WERI-Rb-1 (cell line): ENCODE data around the gene RXRB.
A peak's percentile ranks its signal among the peaks of the same experiment; 100 is the strongest.

ENCODE experiments used
- DNase-seq: peaks from one replicate; pipeline ENCODE4 v3.0.0-alpha.2; 2020
- H3K27ac ChIP-seq: fragments of 250-450 bp; sonication (Bioruptor Pico); 2 replicates; pipeline ENCODE4 v1.5.1; 2020; ENCODE audit warnings: mild to moderate bottlenecking, moderate library complexity
- H3K27me3 ChIP-seq: fragments of 250-450 bp; sonication (Bioruptor Pico); 2 replicates; pipeline ENCODE4 v1.5.1; 2021; ENCODE audit warnings: mild to moderate bottlenecking, low read depth, moderate library complexity; ENCODE audit not compliant: insufficient read depth, severe bottlenecking
- H3K36me3 ChIP-seq: fragments of 250-450 bp; sonication (Bioruptor Pico); 2 replicates; pipeline ENCODE4 v1.5.1; 2020; ENCODE audit warnings: mild to moderate bottlenecking, moderate library complexity
- H3K4me3 ChIP-seq: 2 replicates; pipeline ENCODE4 v1.5.1; 2011; ENCODE audit warnings: low read depth, mild to moderate bottlenecking, control low read depth, low read length
- H3K9me3 ChIP-seq: fragments of 250-450 bp; sonication (Bioruptor Pico); 2 replicates; pipeline ENCODE4 v1.5.1; 2021; ENCODE audit warnings: mild to moderate bottlenecking, moderate library complexity; ENCODE audit not compliant: severe bottlenecking
- TF ChIP-seq, protein P1 (sequence below): IDR thresholded peaks from 2 replicates; pipeline ENCODE4 v1.5.1; 2011; ENCODE audit warnings: low read depth, mild to moderate bottlenecking, control low read depth, inconsistent platforms, low read length

RXRB gene

GRCh38 chr6:33177552-33178446 lies 22.7 kb downstream of the RXRB start:
- no peak for DNase-seq
- no peaks in the 10 kb centered on the region for H3K27me3 ChIP-seq
- no peaks in the 10 kb centered on the region for H3K9me3 ChIP-seq
- H3K4me3 ChIP-seq, result no peak overlapping the region
- TF ChIP-seq, protein P1, sequence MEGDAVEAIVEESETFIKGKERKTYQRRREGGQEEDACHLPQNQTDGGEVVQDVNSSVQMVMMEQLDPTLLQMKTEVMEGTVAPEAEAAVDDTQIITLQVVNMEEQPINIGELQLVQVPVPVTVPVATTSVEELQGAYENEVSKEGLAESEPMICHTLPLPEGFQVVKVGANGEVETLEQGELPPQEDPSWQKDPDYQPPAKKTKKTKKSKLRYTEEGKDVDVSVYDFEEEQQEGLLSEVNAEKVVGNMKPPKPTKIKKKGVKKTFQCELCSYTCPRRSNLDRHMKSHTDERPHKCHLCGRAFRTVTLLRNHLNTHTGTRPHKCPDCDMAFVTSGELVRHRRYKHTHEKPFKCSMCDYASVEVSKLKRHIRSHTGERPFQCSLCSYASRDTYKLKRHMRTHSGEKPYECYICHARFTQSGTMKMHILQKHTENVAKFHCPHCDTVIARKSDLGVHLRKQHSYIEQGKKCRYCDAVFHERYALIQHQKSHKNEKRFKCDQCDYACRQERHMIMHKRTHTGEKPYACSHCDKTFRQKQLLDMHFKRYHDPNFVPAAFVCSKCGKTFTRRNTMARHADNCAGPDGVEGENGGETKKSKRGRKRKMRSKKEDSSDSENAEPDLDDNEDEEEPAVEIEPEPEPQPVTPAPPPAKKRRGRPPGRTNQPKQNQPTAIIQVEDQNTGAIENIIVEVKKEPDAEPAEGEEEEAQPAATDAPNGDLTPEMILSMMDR, result no peak
- H3K27ac ChIP-seq, result no peak overlapping the region
- H3K36me3 ChIP-seq, result no peaks in the 10 kb centered on the region; the same call in 1 of the 2 replicates

DNA sequence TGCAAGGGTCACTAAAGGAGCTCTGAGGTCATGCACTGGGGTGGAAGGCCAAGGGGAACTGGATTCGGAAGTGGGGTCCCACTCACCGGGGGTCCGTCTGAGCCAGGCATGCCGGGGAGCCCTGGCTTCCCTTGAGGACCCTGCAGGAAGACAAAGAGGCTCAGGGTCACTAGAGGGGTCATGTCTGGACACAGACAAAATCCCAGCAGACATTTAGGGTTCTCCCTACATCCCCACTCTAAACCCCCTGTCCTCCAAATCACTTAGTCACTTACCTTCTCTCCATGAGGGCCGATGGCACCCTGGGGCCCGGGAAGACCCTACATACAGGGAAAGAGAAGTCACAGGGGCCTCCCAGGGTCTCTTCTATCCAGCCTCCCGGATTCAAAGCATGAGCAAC lies 23.6 kb downstream of the RXRB start:
- no peak for DNase-seq
- no peak overlapping the region for H3K4me3 ChIP-seq
- H3K9me3 ChIP-seq, result no peaks in the 10 kb centered on the region
- no peaks in the 10 kb centered on the region for H3K27me3 ChIP-seq
- TF ChIP-seq, protein P1, result no peak
- no peak overlapping the region for H3K27ac ChIP-seq
- no peaks in the 10 kb centered on the region; the same call in 1 of the 2 replicates for H3K36me3 ChIP-seq

GRCh38 chr6:33175436-33176069 lies 24.9 kb downstream of the RXRB start:
- TF ChIP-seq, protein P1, result peak; percentile 44; the same call in 1 of the 2 replicates
- no peaks in the 10 kb centered on the region for H3K9me3 ChIP-seq
- no peaks in the 10 kb centered on the region for H3K27me3 ChIP-seq
- H3K27ac ChIP-seq, result no peak overlapping the region
- H3K4me3 ChIP-seq, result no peak overlapping the region
- DNase-seq, result no peak
- no peaks in the 10 kb centered on the region; the same call in 1 of the 2 replicates for H3K36me3 ChIP-seq

DNA sequence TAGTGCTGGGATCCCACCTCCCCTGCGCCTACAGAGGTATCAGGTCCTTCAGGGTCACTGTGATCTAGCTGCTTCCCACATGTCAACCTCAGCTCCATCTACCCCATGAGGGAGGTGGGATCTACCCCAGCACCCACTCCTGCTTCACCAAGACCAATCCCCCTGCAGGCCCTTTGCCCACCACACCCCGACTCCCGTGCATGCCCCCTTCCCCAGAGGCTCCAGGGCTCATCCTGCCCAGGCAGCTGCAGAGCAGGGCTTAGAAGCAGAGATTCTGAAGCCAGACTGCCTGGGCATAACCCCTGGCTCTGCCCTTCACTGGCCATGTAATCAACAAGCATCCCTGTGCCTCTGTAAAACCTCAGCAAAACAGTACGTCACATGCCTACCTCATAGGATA lies 25.7 kb downstream of the RXRB start:
- Histone ChIP-seq H3K27me3 (no peaks in the 10 kb centered on the region), H3K4me3 (no peak overlapping the region), H3K36me3 (no peaks in the 10 kb centered on the region; the same call in 1 of the 2 replicates), H3K9me3 (no peaks in the 10 kb centered on the region), H3K27ac (no peak overlapping the region)
- TF ChIP-seq, protein P1, result no peak
- no peak for DNase-seq

- Histone ChIP-seq H3K27ac (no peak overlapping the region), H3K27me3 (no peaks in the 10 kb centered on the region), H3K9me3 (no peaks in the 10 kb centered on the region), H3K4me3 (no peak overlapping the region), H3K36me3 (no peaks in the 10 kb centered on the region; the same call in 1 of the 2 replicates)
- DNase-seq, result no peak
- TF ChIP-seq, protein P1, result no peak
These were observed 26.8 kb downstream of the RXRB start for GRCh38 chr6:33173535-33174180.
